ENCODE data around the gene PRLH. TPM values are rescaled to one million over a fixed set of nuclear protein-coding genes. Genes with fewer than 3 reads are reported as not detected.

PRLH gene
- total RNA-seq, 4 donors from 2014 or later: not detected

- H3K4me1 ChIP-seq: peaks cover 0 to 38% (median 8%) of the 10 kb centered on the region in 3 donors
- TF ChIP-seq CTCF (IDR thresholded peaks at IDR 0.05) (no peak), POLR2A (IDR thresholded peaks at IDR 0.05) (no peak), EP300 (IDR thresholded peaks at IDR 0.05) (no peak), POLR2AphosphoS5 (IDR thresholded peaks at IDR 0.05) (no peak)
- no peak overlapping the region for H3K27ac ChIP-seq
- H3K36me3 ChIP-seq: no peaks in the 10 kb centered on the region
- no peak overlapping the region for H3K4me3 ChIP-seq
- peaks cover 20% of the 10 kb centered on the region for H3K27me3 ChIP-seq
- WGBS, 2 donors (ENCODE audit: low coverage in 1 of 2): 83 to 86% methylated on average over 3 of the region's 7 CpGs
- H3K9me3 ChIP-seq: no peaks in the 10 kb centered on the region
- no peak for ATAC-seq
These were observed 5.2 kb upstream of the PRLH start for GRCh38 chr2:237561221-237561620.

GRCh38 chr2:237563816-237564215, 2.6 kb upstream of the PRLH start:
- no CpG with 5 or more reads among the region's 14 CpGs for WGBS, 2 donors (ENCODE audit: low coverage in 1 of 2)
- no peaks in the 10 kb centered on the region for H3K9me3 ChIP-seq
- no peaks in the 10 kb centered on the region for H3K36me3 ChIP-seq
- H3K27me3 ChIP-seq: peaks cover 20% of the 10 kb centered on the region
- peaks cover 0 to 13% (median 5%) of the 10 kb centered on the region in 3 donors for H3K4me1 ChIP-seq
- no peak overlapping the region for H3K27ac ChIP-seq
- TF ChIP-seq EP300 (IDR thresholded peaks at IDR 0.05) (no peak), POLR2A (IDR thresholded peaks at IDR 0.05) (no peak), CTCF (IDR thresholded peaks at IDR 0.05) (no peak), POLR2AphosphoS5 (IDR thresholded peaks at IDR 0.05) (no peak)
- no peak for ATAC-seq
- no peak overlapping the region for H3K4me3 ChIP-seq

- H3K9me3 ChIP-seq: no peaks in the 10 kb centered on the region
- H3K36me3 ChIP-seq: no peaks in the 10 kb centered on the region
- ATAC-seq: no peak
- 68% methylated on average over 4 of the region's 14 CpGs; no CpG with 5 or more reads in 1 of the 2 donors for WGBS, 2 donors (ENCODE audit: low coverage in 1 of 2)
- no peak overlapping the region for H3K4me3 ChIP-seq
- no peak for TF ChIP-seq POLR2A (IDR thresholded peaks at IDR 0.05)
- TF ChIP-seq EP300 (IDR thresholded peaks at IDR 0.05): no peak
- no peak for TF ChIP-seq CTCF (IDR thresholded peaks at IDR 0.05)
- no peak for TF ChIP-seq POLR2AphosphoS5 (IDR thresholded peaks at IDR 0.05)
- peaks cover 20% of the 10 kb centered on the region for H3K27me3 ChIP-seq
- no peak overlapping the region for H3K27ac ChIP-seq
- peaks cover 0 to 5% (median 0%) of the 10 kb centered on the region in 3 donors for H3K4me1 ChIP-seq
These were observed 1.7 kb upstream of the PRLH start for GRCh38 chr2:237564526-237565131.

- 55 to 80% methylated on average over 1 of the region's 1 CpG for WGBS, 2 donors (ENCODE audit: low coverage in 1 of 2)
- no peak for ATAC-seq
These were observed 400 bp upstream of the PRLH start for GRCh38 chr2:237565974-237566373.

More at GRCh38 chr2:237565974-237566373, 400 bp upstream of the PRLH start:
- H3K27ac ChIP-seq: no peak overlapping the region
- no peaks in the 10 kb centered on the region for H3K4me1 ChIP-seq
- H3K27me3 ChIP-seq: peaks cover 20% of the 10 kb centered on the region
- no peaks in the 10 kb centered on the region for H3K36me3 ChIP-seq
- no peak for TF ChIP-seq CTCF (IDR thresholded peaks at IDR 0.05)
- no peak for TF ChIP-seq EP300 (IDR thresholded peaks at IDR 0.05)
- no peak for TF ChIP-seq POLR2AphosphoS5 (IDR thresholded peaks at IDR 0.05)
- no peak for TF ChIP-seq POLR2A (IDR thresholded peaks at IDR 0.05)
- no peaks in the 10 kb centered on the region for H3K9me3 ChIP-seq
- H3K4me3 ChIP-seq: no peak overlapping the region

All from gastroesophageal sphincter (tissue), 4 donors.